ENCODE measurements around the gene CAMTA2.

CAMTA2 gene

GRCh38 chr17:4948166-4948930 lies 39.1 kb downstream of the CAMTA2 start, which contains the start of gene PFN1:
Gene PFN1 (minus strand): TSS chr17:4948530. CDS start chr17:4948394, 136 bp downstream.
- peak; percentile 82 to 87 (median 86) for DNase-seq (ENCODE audit: low read depth in 3 of 3)

GRCh38 chr17:4947411-4948165 lies 39.9 kb downstream of the CAMTA2 start:
- peak in 2 of 3 experiments; percentile 50 to 62 for DNase-seq (ENCODE audit: low read depth in 3 of 3)

GRCh38 chr17:4947010-4947410 lies 40.5 kb downstream of the CAMTA2 start:
- no peak for DNase-seq (ENCODE audit: low read depth in 3 of 3)

- DNase-seq (ENCODE audit: low read depth in 3 of 3): no peak
These were observed 41.0 kb downstream of the CAMTA2 start for GRCh38 chr17:4946312-4946976.

- DNase-seq (ENCODE audit: low read depth in 3 of 3): no peak
These were observed 41.6 kb downstream of the CAMTA2 start for GRCh38 chr17:4945944-4946280.

- peak; percentile 75 to 79 (median 78) for DNase-seq (ENCODE audit: low read depth in 3 of 3)
These were observed 42.1 kb downstream of the CAMTA2 start for GRCh38 chr17:4945176-4945943.

- no peak for DNase-seq (ENCODE audit: low read depth in 3 of 3)
These were observed 42.8 kb downstream of the CAMTA2 start for GRCh38 chr17:4944554-4945175.

- DNase-seq (ENCODE audit: low read depth in 3 of 3): no peak
These were observed 43.3 kb downstream of the CAMTA2 start for GRCh38 chr17:4944163-4944553.

- no peak for DNase-seq (ENCODE audit: low read depth in 3 of 3)
These were observed 44.5 kb downstream of the CAMTA2 start for GRCh38 chr17:4942760-4943508.

GRCh38 chr17:4941319-4941610 lies 46.2 kb downstream of the CAMTA2 start:
- no peak for DNase-seq (ENCODE audit: low read depth in 3 of 3)

GRCh38 chr17:4940555-4941318 lies 46.7 kb downstream of the CAMTA2 start:
- DNase-seq (ENCODE audit: low read depth in 3 of 3): no peak

- peak; percentile 76 to 93 (median 91) for DNase-seq (ENCODE audit: low read depth in 3 of 3)
These were observed 47.5 kb downstream of the CAMTA2 start, which contains the start of the genes RNF167 and SLC25A11 for GRCh38 chr17:4939796-4940554. Gene RNF167 (plus strand): TSS chr17:4940268. CDS start chr17:4940910, 642 bp downstream. Gene SLC25A11 (minus strand): TSS chr17:4940046. CDS start chr17:4939910, 136 bp downstream.

GRCh38 chr17:4939546-4939795 lies 48.0 kb downstream of the CAMTA2 start:
- DNase-seq (ENCODE audit: low read depth in 3 of 3): no peak

GRCh38 chr17:4938688-4939545 lies 48.6 kb downstream of the CAMTA2 start:
- DNase-seq (ENCODE audit: low read depth in 3 of 3): no peak

GRCh38 chr17:4938069-4938491 lies 49.4 kb downstream of the CAMTA2 start:
- DNase-seq (ENCODE audit: low read depth in 3 of 3): no peak

- no peak for DNase-seq (ENCODE audit: low read depth in 3 of 3)
These were observed 49.9 kb downstream of the CAMTA2 start for GRCh38 chr17:4937553-4937952.

- no peak for DNase-seq (ENCODE audit: low read depth in 3 of 3)
These were observed 51.0 kb downstream of the CAMTA2 start for GRCh38 chr17:4936436-4936835.

- no peak for DNase-seq (ENCODE audit: low read depth in 3 of 3)
These were observed 51.8 kb downstream of the CAMTA2 start for GRCh38 chr17:4935650-4936049.

All from stimulated activated CD4-positive, alpha-beta T cell treated with anti-CD3 and anti-CD28 coated beads, TNF-alpha, amount 100 ng/mL, for 4 hours (primary cell).